Peyer's patch (tissue), 4 donors: Measurements from ENCODE around the gene SLC35B1. TPM values are rescaled to one million over a fixed set of nuclear protein-coding genes. Genes with fewer than 3 reads are reported as not detected.

ENCODE experiments used
- DNase-seq, 3 donors: peaks; one replicate each; pipeline ENCODE4 v3.0.0-alpha.2; 2017 to 2019
- H3K27ac ChIP-seq, 4 donors: fragments of 200-600 bp; sonication (generic); one replicate each; pipeline ENCODE4 v1.5.1; 2016 to 2019
- H3K27me3 ChIP-seq, 2 donors: fragments of 200-600 bp; sonication (generic); one replicate each; pipeline ENCODE4 v1.5.1; 2019
- H3K36me3 ChIP-seq, 3 donors: fragments of 200-600 bp; sonication (generic); one replicate each; pipeline ENCODE4 v1.5.1; 2016 to 2019
- H3K4me1 ChIP-seq, 4 donors: fragments of 200-600 bp; sonication (generic); one replicate each; pipeline ENCODE4 v1.5.1; 2016 to 2019
- H3K4me3 ChIP-seq, 4 donors: fragments of 200-600 bp; sonication (generic); 1 replicate in 3 of 4; 2 replicates in 1 of 4; pipeline ENCODE4 v1.5.1; 2016 to 2019; ENCODE audit warnings: mild to moderate bottlenecking in 1 of 4
- H3K9me3 ChIP-seq, 4 donors: fragments of 200-600 bp; sonication (generic); one replicate each; pipeline ENCODE4 v1.5.1; 2016 to 2019; ENCODE audit warnings: mild to moderate bottlenecking in 1 of 4
- CTCF ChIP-seq, 6 experiments: fragments of 450-650 bp in 4 of 6; fragments of 200-600 bp in 2 of 6; sonication (generic) in 1 of 6; IDR thresholded peaks; one replicate each; pipeline ENCODE4 v1.5.1; 2017 to 2019; ENCODE audit warnings: antibody characterized with exemption in 6 of 6, mild to moderate bottlenecking in 3 of 6, moderate library complexity in 1 of 6
- POLR2A ChIP-seq, 2 donors: fragments of 450-650 bp; IDR thresholded peaks; one replicate each; pipeline ENCODE4 v1.5.1; 2017; ENCODE audit warnings: antibody characterized with exemption in 2 of 2, mild to moderate bottlenecking in 2 of 2, moderate library complexity in 2 of 2
- total RNA-seq, 4 donors: library from RNA; depleted of rRNA; stranded (reverse); fragments of >200 nt; gene quantifications; one replicate each; pipeline ENCODE4 v1.1.0, GENCODE V29; 2016

The SLC35B1 gene
- total RNA-seq, 4 donors from 2014 or later = 42.1 to 115 (median 78.2) TPM

GRCh38 chr17:49715717-49716279 is 8.0 kb upstream of the SLC35B1 start:
- TF ChIP-seq CTCF (IDR thresholded peaks at IDR 0.05) = no peak
- Histone ChIP-seq H3K27me3 (no peaks in the 10 kb centered on the region), H3K4me3 (no peak overlapping the region), H3K27ac (peak overlapping the region in 2 of 4 donors; percentile 7 to 21), H3K4me1 (peaks cover 0 to 3% (median 0%) of the 10 kb centered on the region in 4 donors), H3K9me3 (no peaks in the 10 kb centered on the region), H3K36me3 (peaks cover 0 to 88% (median 0%) of the 10 kb centered on the region in 3 donors)
- no peak for DNase-seq

GRCh38 chr17:49715216-49715615 is 7.5 kb upstream of the SLC35B1 start:
- H3K27me3 ChIP-seq = no peaks in the 10 kb centered on the region
- H3K9me3 ChIP-seq = no peaks in the 10 kb centered on the region
- H3K4me3 ChIP-seq = no peak overlapping the region
- no peak for DNase-seq
- TF ChIP-seq CTCF (IDR thresholded peaks at IDR 0.05) = no peak
- no peak for TF ChIP-seq POLR2A (IDR thresholded peaks at IDR 0.05)
- H3K4me1 ChIP-seq = peaks cover 0 to 3% (median 0%) of the 10 kb centered on the region in 4 donors
- H3K36me3 ChIP-seq = peaks cover 0 to 85% (median 0%) of the 10 kb centered on the region in 3 donors
- peak overlapping the region in 2 of 4 donors; percentile 21 to 39 for H3K27ac ChIP-seq

GRCh38 chr17:49708515-49709183 is 885 bp upstream of the SLC35B1 start:
- Histone ChIP-seq H3K9me3 (no peaks in the 10 kb centered on the region), H3K36me3 (peaks cover 0 to 44% (median 0%) of the 10 kb centered on the region in 3 donors), H3K4me1 (peaks cover 3 to 40% (median 6%) of the 10 kb centered on the region in 4 donors), H3K27ac (peak overlapping the region; percentile 84 to 93 (median 90)), H3K27me3 (no peaks in the 10 kb centered on the region), H3K4me3 (peak overlapping the region in 3 of 4 donors; percentile 83 to 93 (median 89))
- TF ChIP-seq POLR2A (IDR thresholded peaks at IDR 0.05) (no peak), CTCF (IDR thresholded peaks at IDR 0.05) (no peak)
- DNase-seq = peak in 1 of 3 donors; percentile 50

GRCh38 chr17:49707246-49707607 is 537 bp downstream of the SLC35B1 start:
- H3K4me3 ChIP-seq = peak overlapping the region; percentile 60 to 93 (median 86)
- no peak for DNase-seq

GRCh38 chr17:49705254-49705653 is 2.5 kb downstream of the SLC35B1 start:
- peak in 1 of 3 donors; percentile 55 for DNase-seq
- H3K36me3 ChIP-seq = peaks cover 0 to 56% (median 4%) of the 10 kb centered on the region in 3 donors
- TF ChIP-seq POLR2A (IDR thresholded peaks at IDR 0.05) = peak in 1 of 2 donors; percentile 29
- TF ChIP-seq CTCF (IDR thresholded peaks at IDR 0.05) = no peak
- H3K27ac ChIP-seq = peak overlapping the region in 3 of 4 donors; percentile 32 to 82 (median 67)
- H3K27me3 ChIP-seq = no peaks in the 10 kb centered on the region
- H3K4me3 ChIP-seq = no peak overlapping the region
- no peaks in the 10 kb centered on the region for H3K9me3 ChIP-seq
- H3K4me1 ChIP-seq = peaks cover 3 to 40% (median 6%) of the 10 kb centered on the region in 4 donors

More at GRCh38 chr17:49707246-49707607, 537 bp downstream of the SLC35B1 start:
- Histone ChIP-seq H3K27ac (peak overlapping the region; percentile 84 to 93 (median 90)), H3K36me3 (peaks cover 0 to 45% (median 4%) of the 10 kb centered on the region in 3 donors), H3K9me3 (no peaks in the 10 kb centered on the region), H3K4me1 (peaks cover 3 to 40% (median 6%) of the 10 kb centered on the region in 4 donors), H3K27me3 (no peaks in the 10 kb centered on the region)
- TF ChIP-seq POLR2A (IDR thresholded peaks at IDR 0.05) (no peak), CTCF (IDR thresholded peaks at IDR 0.05) (no peak)
